ENCODE data around the gene SCRT2.
A peak's percentile ranks its signal among the peaks of the same experiment; 100 is the strongest.

Gene SCRT2

GRCh38 chr20:664151-664550 is 11.5 kb downstream of the SCRT2 start:
- DNase-seq (ENCODE audit: low spot score) (no peak), ATAC-seq (ENCODE audit: low read depth) (no peak)
- H3K4me1 ChIP-seq (ENCODE audit: insufficient read depth, poor library complexity, severe bottlenecking) = no peaks in the 10 kb centered on the region
- no peaks in the 10 kb centered on the region for H3K9me3 ChIP-seq (ENCODE audit: severe bottlenecking)
- H3K4me3 ChIP-seq (ENCODE audit: severe bottlenecking) = no peak overlapping the region
- TF ChIP-seq CTCF (IDR thresholded peaks at IDR 0.05; ENCODE audit: poor library complexity, severe bottlenecking) = no peak
- no peaks in the 10 kb centered on the region for H3K36me3 ChIP-seq (ENCODE audit: low read depth)
- H3K27ac ChIP-seq (ENCODE audit: poor library complexity, severe bottlenecking) = no peak overlapping the region
- H3K27me3 ChIP-seq (ENCODE audit: insufficient read depth, poor library complexity, severe bottlenecking) = peaks cover 63% of the 10 kb centered on the region

GRCh38 chr20:663315-664090 is 12.1 kb downstream of the SCRT2 start:
- ATAC-seq (ENCODE audit: low read depth) (peak; percentile 51; the same call in 1 of the 3 replicates), DNase-seq (ENCODE audit: low spot score) (no peak)
- TF ChIP-seq CTCF (IDR thresholded peaks at IDR 0.05; ENCODE audit: poor library complexity, severe bottlenecking) = no peak
- no peak overlapping the region for H3K27ac ChIP-seq (ENCODE audit: poor library complexity, severe bottlenecking)
- no peaks in the 10 kb centered on the region for H3K9me3 ChIP-seq (ENCODE audit: severe bottlenecking)
- H3K4me1 ChIP-seq (ENCODE audit: insufficient read depth, poor library complexity, severe bottlenecking) = no peaks in the 10 kb centered on the region
- H3K27me3 ChIP-seq (ENCODE audit: insufficient read depth, poor library complexity, severe bottlenecking) = peaks cover 69% of the 10 kb centered on the region
- no peaks in the 10 kb centered on the region for H3K36me3 ChIP-seq (ENCODE audit: low read depth)
- no peak overlapping the region for H3K4me3 ChIP-seq (ENCODE audit: severe bottlenecking)

- Histone ChIP-seq H3K27me3 (ENCODE audit: insufficient read depth, poor library complexity, severe bottlenecking) (peaks cover 74% of the 10 kb centered on the region), H3K4me1 (ENCODE audit: insufficient read depth, poor library complexity, severe bottlenecking) (no peaks in the 10 kb centered on the region), H3K4me3 (ENCODE audit: severe bottlenecking) (no peak overlapping the region), H3K27ac (ENCODE audit: poor library complexity, severe bottlenecking) (no peak overlapping the region), H3K9me3 (ENCODE audit: severe bottlenecking) (no peaks in the 10 kb centered on the region), H3K36me3 (ENCODE audit: low read depth) (no peaks in the 10 kb centered on the region)
- DNase-seq (ENCODE audit: low spot score) (no peak), ATAC-seq (ENCODE audit: low read depth) (no peak)
- TF ChIP-seq CTCF (IDR thresholded peaks at IDR 0.05; ENCODE audit: poor library complexity, severe bottlenecking) = no peak
Measured at GRCh38 chr20:662277-663192, 13.1 kb downstream of the SCRT2 start.

- peak; percentile 39; the same call in 1 of the 3 replicates for ATAC-seq (ENCODE audit: low read depth)
- H3K4me3 ChIP-seq (ENCODE audit: severe bottlenecking) = no peak overlapping the region
- no peak for DNase-seq (ENCODE audit: low spot score)
- no peaks in the 10 kb centered on the region for H3K9me3 ChIP-seq (ENCODE audit: severe bottlenecking)
- H3K4me1 ChIP-seq (ENCODE audit: insufficient read depth, poor library complexity, severe bottlenecking) = no peaks in the 10 kb centered on the region
- peaks cover 66% of the 10 kb centered on the region for H3K27me3 ChIP-seq (ENCODE audit: insufficient read depth, poor library complexity, severe bottlenecking)
- TF ChIP-seq CTCF (IDR thresholded peaks at IDR 0.05; ENCODE audit: poor library complexity, severe bottlenecking) = no peak
- no peak overlapping the region for H3K27ac ChIP-seq (ENCODE audit: poor library complexity, severe bottlenecking)
- no peaks in the 10 kb centered on the region for H3K36me3 ChIP-seq (ENCODE audit: low read depth)
Measured at GRCh38 chr20:661474-662270, 13.9 kb downstream of the SCRT2 start.
